Measurements from ENCODE around the gene MXD3.

GRCh38 chr5:177355868-177356168 is 44.1 kb upstream of the MXD3 start:
- TF ChIP-seq ZNF274 (IDR thresholded peaks at IDR 0.05; ENCODE audit: low read depth, low read length): no peak
- no peak for TF ChIP-seq YY1 (IDR thresholded peaks at IDR 0.05; ENCODE audit: insufficient read depth, insufficient read length)

Data from NT2/D1 (cell line).